ENCODE measurements around the gene TRMT11. TPM values are rescaled to one million over a fixed set of nuclear protein-coding genes. Genes with fewer than 3 reads are reported as not detected.

TRMT11 gene
- total and polyA plus RNA-seq, 8 donors: 7.0 to 124 (median 49.9) TPM

GRCh38 chr6:125985979-125986300, 400 bp upstream of the TRMT11 start:
- Histone ChIP-seq H3K36me3 (peaks cover 0 to 17% (median 10%) of the 10 kb centered on the region in 4 donors), H3K4me3 (peak overlapping the region; percentile 74 to 83 (median 79)), H3K27ac (peak overlapping the region; percentile 65 to 91 (median 87)), H3K27me3 (no peaks in the 10 kb centered on the region), H3K4me1 (peaks cover 8 to 50% (median 35%) of the 10 kb centered on the region in 4 donors), H3K9me3 (no peaks in the 10 kb centered on the region)
- no peak for DNase-seq
- 1 to 11% (median 3%) methylated on average over 3 of the region's 3 CpGs for WGBS, 5 donors
- no peak for TF ChIP-seq POLR2AphosphoS5 (IDR thresholded peaks at IDR 0.05)
- no peak for TF ChIP-seq EP300 (IDR thresholded peaks at IDR 0.05)
- no peak for TF ChIP-seq POLR2A (IDR thresholded peaks at IDR 0.05)
- no peak for TF ChIP-seq CTCF (IDR thresholded peaks at IDR 0.05)
- intact Hi-C loops (cut with DNase I; ENCODE audit: low total_unique reads): no loop called here

GRCh38 chr6:125987026-125987617, 782 bp downstream of the TRMT11 start:
- no peaks in the 10 kb centered on the region for H3K27me3 ChIP-seq
- intact Hi-C loops (cut with DNase I; ENCODE audit: low total_unique reads): no loop called here
- peak in 1 of 2 donors; percentile 52 for DNase-seq
- peak overlapping the region; percentile 65 to 91 (median 87) for H3K27ac ChIP-seq
- no peaks in the 10 kb centered on the region for H3K9me3 ChIP-seq
- H3K36me3 ChIP-seq: peaks cover 0 to 6% (median 3%) of the 10 kb centered on the region in 4 donors
- peak overlapping the region; percentile 74 to 83 (median 79) for H3K4me3 ChIP-seq
- 13 to 19% (median 14%) methylated on average over 10 of the region's 10 CpGs for WGBS, 5 donors
- peaks cover 8 to 62% (median 45%) of the 10 kb centered on the region in 4 donors for H3K4me1 ChIP-seq
- no peak for TF ChIP-seq POLR2A (IDR thresholded peaks at IDR 0.05)
- TF ChIP-seq CTCF (IDR thresholded peaks at IDR 0.05): no peak
- TF ChIP-seq POLR2AphosphoS5 (IDR thresholded peaks at IDR 0.05): no peak
- no peak for TF ChIP-seq EP300 (IDR thresholded peaks at IDR 0.05)

GRCh38 chr6:125988280-125988679, 1.9 kb downstream of the TRMT11 start:
- no peaks in the 10 kb centered on the region for H3K36me3 ChIP-seq

GRCh38 chr6:125989631-125990030, 3.3 kb downstream of the TRMT11 start:
- Histone ChIP-seq H3K9me3 (no peaks in the 10 kb centered on the region), H3K27me3 (no peaks in the 10 kb centered on the region), H3K4me1 (peaks cover 8 to 81% (median 57%) of the 10 kb centered on the region in 4 donors), H3K27ac (peak overlapping the region in 4 of 5 donors; percentile 15 to 65 (median 44)), H3K36me3 (no peaks in the 10 kb centered on the region), H3K4me3 (no peak overlapping the region)
- DNase-seq: no peak
- intact Hi-C loops (cut with DNase I; ENCODE audit: low total_unique reads): no loop called here
- TF ChIP-seq EP300 (IDR thresholded peaks at IDR 0.05): no peak
- no peak for TF ChIP-seq POLR2A (IDR thresholded peaks at IDR 0.05)
- no peak for TF ChIP-seq CTCF (IDR thresholded peaks at IDR 0.05)
- TF ChIP-seq POLR2AphosphoS5 (IDR thresholded peaks at IDR 0.05): no peak
- WGBS, 5 donors: 46 to 53% (median 49%) methylated on average over 3 of the region's 3 CpGs

More at GRCh38 chr6:125988280-125988679, 1.9 kb downstream of the TRMT11 start:
- Histone ChIP-seq H3K4me3 (no peak overlapping the region), H3K27me3 (no peaks in the 10 kb centered on the region), H3K4me1 (peaks cover 8 to 73% (median 51%) of the 10 kb centered on the region in 4 donors), H3K9me3 (no peaks in the 10 kb centered on the region), H3K27ac (no peak overlapping the region)
- TF ChIP-seq POLR2A (IDR thresholded peaks at IDR 0.05) (no peak), EP300 (IDR thresholded peaks at IDR 0.05) (no peak), CTCF (IDR thresholded peaks at IDR 0.05) (no peak), POLR2AphosphoS5 (IDR thresholded peaks at IDR 0.05) (no peak)
- no peak for DNase-seq
- intact Hi-C loops (cut with DNase I; ENCODE audit: low total_unique reads): no loop called here
